ENCODE data around the gene M6PR.

DNA sequence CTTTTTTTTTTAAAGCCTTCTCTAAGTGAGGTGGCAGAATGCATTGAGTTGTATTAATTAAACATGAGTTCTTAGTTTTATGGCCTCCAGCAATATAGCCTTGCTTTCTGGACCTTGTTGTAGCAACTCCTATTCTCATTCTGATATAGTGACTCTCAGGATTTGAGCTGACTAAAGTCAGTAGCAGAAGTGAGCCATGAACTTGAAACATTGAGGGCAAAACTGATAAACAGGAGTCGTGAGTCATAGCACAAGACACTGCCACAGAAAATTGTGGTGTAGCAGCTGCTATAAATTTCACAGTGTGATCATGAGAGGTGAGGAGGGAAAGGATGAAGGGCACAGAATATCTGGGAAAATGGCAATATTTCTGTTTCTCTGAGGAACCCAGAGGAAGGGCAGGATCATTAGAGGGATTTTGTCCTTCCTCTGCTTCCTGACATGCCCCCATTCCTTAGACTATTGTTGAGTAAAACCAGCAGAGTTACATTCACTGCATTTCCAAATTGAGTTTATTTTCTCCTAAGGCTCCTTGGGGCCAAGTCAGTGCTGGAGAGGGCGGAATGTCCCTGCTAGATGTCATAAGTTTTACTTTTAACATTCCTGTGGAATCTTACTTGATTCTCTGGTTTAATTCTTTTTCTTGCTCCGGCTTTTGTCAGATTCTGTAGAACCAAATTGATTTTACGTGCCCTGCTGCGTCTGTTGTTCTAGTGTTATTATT, 47.4 kb upstream of the M6PR start:
- no peak for TF ChIP-seq TOX (CRISPR knock-in tag; IDR thresholded peaks at IDR 0.05; ENCODE audit: borderline replicate concordance)
- TF ChIP-seq TCF4 (CRISPR knock-in tag; IDR thresholded peaks at IDR 0.05; ENCODE audit: borderline replicate concordance): no peak
- no peak for TF ChIP-seq RARB (CRISPR knock-in tag; IDR thresholded peaks at IDR 0.05)
- no peak for TF ChIP-seq ZFP3 (CRISPR knock-in tag; IDR thresholded peaks at IDR 0.05)
- TF ChIP-seq ZC3H10 (CRISPR knock-in tag; IDR thresholded peaks at IDR 0.05): no peak
- TF ChIP-seq, protein P1, sequence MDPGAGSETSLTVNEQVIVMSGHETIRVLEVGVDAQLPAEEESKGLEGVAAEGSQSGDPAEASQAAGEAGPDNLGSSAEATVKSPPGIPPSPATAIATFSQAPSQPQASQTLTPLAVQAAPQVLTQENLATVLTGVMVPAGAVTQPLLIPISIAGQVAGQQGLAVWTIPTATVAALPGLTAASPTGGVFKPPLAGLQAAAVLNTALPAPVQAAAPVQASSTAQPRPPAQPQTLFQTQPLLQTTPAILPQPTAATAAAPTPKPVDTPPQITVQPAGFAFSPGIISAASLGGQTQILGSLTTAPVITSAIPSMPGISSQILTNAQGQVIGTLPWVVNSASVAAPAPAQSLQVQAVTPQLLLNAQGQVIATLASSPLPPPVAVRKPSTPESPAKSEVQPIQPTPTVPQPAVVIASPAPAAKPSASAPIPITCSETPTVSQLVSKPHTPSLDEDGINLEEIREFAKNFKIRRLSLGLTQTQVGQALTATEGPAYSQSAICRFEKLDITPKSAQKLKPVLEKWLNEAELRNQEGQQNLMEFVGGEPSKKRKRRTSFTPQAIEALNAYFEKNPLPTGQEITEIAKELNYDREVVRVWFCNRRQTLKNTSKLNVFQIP (CRISPR knock-in tag; IDR thresholded peaks at IDR 0.05; ENCODE audit: borderline replicate concordance, low read depth): no peak
